ENCODE measurements around the gene PDIA5.

DNA sequence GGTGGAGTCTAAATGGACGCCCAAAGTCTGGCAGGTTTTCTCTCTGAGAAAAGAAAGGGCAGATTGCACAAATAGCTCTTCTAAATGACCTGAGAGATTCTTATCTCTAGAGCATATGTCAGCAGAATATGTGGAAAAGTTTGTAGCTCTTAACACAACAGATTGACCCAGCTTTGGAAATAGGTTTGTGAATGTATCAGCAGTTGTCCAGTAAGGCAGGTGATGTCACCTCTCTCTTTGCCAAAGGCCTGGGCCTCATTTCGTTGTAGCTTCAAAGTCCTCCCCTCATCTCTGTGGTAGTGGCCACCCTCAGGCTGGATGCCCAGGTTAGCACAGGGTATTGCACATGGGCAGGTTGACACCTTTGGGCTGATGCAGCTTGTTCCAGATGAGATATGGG is 36.0 kb downstream of the PDIA5 start:
- TF ChIP-seq POLR2AphosphoS5 (IDR thresholded peaks at IDR 0.05; ENCODE audit: low read depth, low read length): no peak
- TF ChIP-seq, protein P1, sequence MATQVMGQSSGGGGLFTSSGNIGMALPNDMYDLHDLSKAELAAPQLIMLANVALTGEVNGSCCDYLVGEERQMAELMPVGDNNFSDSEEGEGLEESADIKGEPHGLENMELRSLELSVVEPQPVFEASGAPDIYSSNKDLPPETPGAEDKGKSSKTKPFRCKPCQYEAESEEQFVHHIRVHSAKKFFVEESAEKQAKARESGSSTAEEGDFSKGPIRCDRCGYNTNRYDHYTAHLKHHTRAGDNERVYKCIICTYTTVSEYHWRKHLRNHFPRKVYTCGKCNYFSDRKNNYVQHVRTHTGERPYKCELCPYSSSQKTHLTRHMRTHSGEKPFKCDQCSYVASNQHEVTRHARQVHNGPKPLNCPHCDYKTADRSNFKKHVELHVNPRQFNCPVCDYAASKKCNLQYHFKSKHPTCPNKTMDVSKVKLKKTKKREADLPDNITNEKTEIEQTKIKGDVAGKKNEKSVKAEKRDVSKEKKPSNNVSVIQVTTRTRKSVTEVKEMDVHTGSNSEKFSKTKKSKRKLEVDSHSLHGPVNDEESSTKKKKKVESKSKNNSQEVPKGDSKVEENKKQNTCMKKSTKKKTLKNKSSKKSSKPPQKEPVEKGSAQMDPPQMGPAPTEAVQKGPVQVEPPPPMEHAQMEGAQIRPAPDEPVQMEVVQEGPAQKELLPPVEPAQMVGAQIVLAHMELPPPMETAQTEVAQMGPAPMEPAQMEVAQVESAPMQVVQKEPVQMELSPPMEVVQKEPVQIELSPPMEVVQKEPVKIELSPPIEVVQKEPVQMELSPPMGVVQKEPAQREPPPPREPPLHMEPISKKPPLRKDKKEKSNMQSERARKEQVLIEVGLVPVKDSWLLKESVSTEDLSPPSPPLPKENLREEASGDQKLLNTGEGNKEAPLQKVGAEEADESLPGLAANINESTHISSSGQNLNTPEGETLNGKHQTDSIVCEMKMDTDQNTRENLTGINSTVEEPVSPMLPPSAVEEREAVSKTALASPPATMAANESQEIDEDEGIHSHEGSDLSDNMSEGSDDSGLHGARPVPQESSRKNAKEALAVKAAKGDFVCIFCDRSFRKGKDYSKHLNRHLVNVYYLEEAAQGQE (IDR thresholded peaks at IDR 0.05; ENCODE audit: insufficient read depth in 1 of 2, low read depth in 2 of 2, low read length in 2 of 2): no peak
